Esophagus muscularis mucosa (tissue), 3 donors: Measurements from ENCODE around the gene ZNF107.

Experiments used
- CTCF ChIP-seq, 3 experiments: fragments of 200-600 bp in 2 of 3; fragments of 450-650 bp in 1 of 3; sonication (generic) in 2 of 3; IDR thresholded peaks; one replicate each; pipeline ENCODE4 v1.5.1; 2017 to 2019; ENCODE audit warnings: antibody characterized with exemption in 3 of 3, mild to moderate bottlenecking in 2 of 3, moderate library complexity in 1 of 3
- POLR2AphosphoS5 ChIP-seq, 2 donors: sonication (generic); formaldehyde crosslinking; IDR thresholded peaks; one replicate each; pipeline ENCODE4 v1.6.1; 2017; ENCODE audit warnings: antibody characterized with exemption in 2 of 2

- TF ChIP-seq CTCF (IDR thresholded peaks at IDR 0.05) (no peak), POLR2AphosphoS5 (IDR thresholded peaks at IDR 0.05) (no peak)
Measured at GRCh38 chr7:64653721-64654401, 12.1 kb upstream of the ZNF107 start.
